HepG2 (cell line): ENCODE measurements around the gene OTC. TPM values are rescaled to one million over a fixed set of nuclear protein-coding genes. Genes with fewer than 3 reads are reported as not detected.

Experiments used
- BRD4 ChIP-seq: sonication (generic); formaldehyde crosslinking; IDR thresholded peaks from 2 replicates; pipeline ENCODE4 v1.4.0; 2020; ENCODE audit warnings: missing genetic modification reagents
- ELK4 ChIP-seq: sonication (generic); formaldehyde crosslinking; IDR thresholded peaks from 2 replicates; pipeline ENCODE4 v1.9.0; 2021; ENCODE audit warnings: missing genetic modification reagents, borderline replicate concordance
- ETV5 ChIP-seq: IDR thresholded peaks from 2 replicates; pipeline ENCODE4 v1.6.1; 2018; ENCODE audit warnings: missing biosample characterization, missing genetic modification reagents, inconsistent platforms, borderline replicate concordance
- LBX2 ChIP-seq: sonication (generic); formaldehyde crosslinking; IDR thresholded peaks from 2 replicates; pipeline ENCODE4 v1.5.0; 2020; ENCODE audit warnings: missing genetic modification reagents, mild to moderate bottlenecking, borderline replicate concordance
- ZNF230 ChIP-seq: sonication (generic); formaldehyde crosslinking; IDR thresholded peaks from 2 replicates; pipeline ENCODE4 v1.4.0; 2020; ENCODE audit warnings: mild to moderate bottlenecking, missing genetic modification reagents
- ZNF234 ChIP-seq: sonication (generic); formaldehyde crosslinking; conservative IDR thresholded peaks from 2 replicates; pipeline ENCODE4 v1.5.1; 2020; ENCODE audit warnings: mild to moderate bottlenecking, missing genetic modification reagents
- ZNF318 ChIP-seq: sonication (generic); formaldehyde crosslinking; IDR thresholded peaks from 2 replicates; pipeline ENCODE4 v1.4.0; 2020; ENCODE audit warnings: mild to moderate bottlenecking, missing genetic modification reagents
- ZNF512B ChIP-seq: sonication (generic); formaldehyde crosslinking; IDR thresholded peaks from 2 replicates; pipeline ENCODE4 v1.5.1; 2020; ENCODE audit warnings: missing genetic modification reagents, mild to moderate bottlenecking, borderline replicate concordance
- ZNF709 ChIP-seq: sonication (generic); formaldehyde crosslinking; IDR thresholded peaks from 2 replicates; pipeline ENCODE4 v1.5.0; 2020; ENCODE audit warnings: mild to moderate bottlenecking, missing genetic modification reagents
- polyA plus RNA-seq, 8 experiments: library from polyadenylated mRNA; depleted of rRNA in 3 of 8; stranded (reverse) in 7 of 8; unstranded in 1 of 8; fragments of >200 nt; fragmentation: Illumina TruSeq in 4 of 8; extraction: Trizol in 4 of 8; gene quantifications; 2 replicates each; pipeline versions ENCODE4 v1.2.1 to v1.2.3, GENCODE V29; 2011 to 2016; ENCODE audit warnings: low read depth in 4 of 8, missing spikeins in 1 of 8, mixed read lengths in 1 of 8; ENCODE audit not compliant: insufficient read depth in 1 of 8
- total RNA-seq, 5 experiments: library from RNA; depleted of rRNA; stranded (reverse); fragments of >200 nt; fragmentation: Illumina TruSeq; extraction: Trizol; gene quantifications; 2 replicates each; pipeline ENCODE4 v1.2.3, GENCODE V29; 2016; ENCODE audit warnings: low read depth in 1 of 5
- TF ChIP-seq, protein P1 (sequence below): sonication (generic); formaldehyde crosslinking; IDR thresholded peaks from 2 replicates; pipeline ENCODE4 v1.8.0; 2022; ENCODE audit warnings: low read depth, missing genetic modification reagents
- TF ChIP-seq, protein P2 (sequence below): sonication (generic); formaldehyde crosslinking; IDR thresholded peaks from 2 replicates; pipeline ENCODE4 v1.8.0; 2022; ENCODE audit warnings: mild to moderate bottlenecking, missing genetic modification reagents, borderline replicate concordance

OTC gene
- total and polyA plus RNA-seq, 2 of the 13 experiments (the other 11 are each of a cell fraction or from before 2014, with no cell fraction given) = 0.04 to 1.8 TPM

DNA sequence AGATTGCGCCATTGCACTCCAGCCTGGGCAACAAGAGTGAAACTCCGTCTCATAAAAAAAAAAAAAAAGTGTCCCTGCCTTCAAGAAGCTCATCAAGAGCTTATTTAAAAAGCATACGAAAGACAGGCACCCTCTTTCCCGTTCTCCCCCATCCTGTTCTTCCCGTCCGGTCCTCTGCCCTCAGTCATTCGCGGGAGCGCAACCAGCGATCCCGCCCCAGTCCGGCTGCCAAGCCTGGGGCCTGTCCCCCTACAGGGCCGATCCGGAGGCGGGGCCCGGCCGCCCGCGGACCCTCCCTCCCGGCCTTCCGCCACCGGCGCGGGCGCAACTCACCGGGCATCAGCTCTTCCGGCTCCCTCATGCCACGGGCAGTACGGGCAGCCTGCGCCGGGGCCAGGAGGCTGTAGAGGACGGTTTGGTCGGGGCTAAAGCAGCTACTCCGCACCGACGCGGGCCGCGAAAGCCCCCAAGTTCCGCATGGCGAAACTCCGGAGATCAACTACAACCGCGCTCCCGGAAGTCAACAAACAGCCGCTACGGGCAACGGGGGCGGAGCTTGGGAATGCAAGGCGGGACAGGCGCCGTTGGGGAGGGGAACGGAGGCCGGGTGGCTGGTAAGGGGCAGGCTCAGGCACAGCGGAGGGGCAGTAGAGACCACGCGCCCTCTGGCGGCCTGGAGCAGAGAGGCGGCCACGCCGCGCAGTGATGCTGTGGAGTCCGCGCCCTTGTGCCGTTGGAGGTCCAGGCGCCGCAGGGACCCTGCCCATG, 25.2 kb upstream of the OTC start, which contains the start of gene RPGR (continued):
- TF ChIP-seq ELK4 (CRISPR knock-in tag) = no peak
- TF ChIP-seq BRD4 (CRISPR knock-in tag) = no peak
- no peak for TF ChIP-seq ZNF318 (CRISPR knock-in tag)
- no peak; the same call in none of the 2 replicates for TF ChIP-seq ETV5 (CRISPR knock-in tag)
- no peak for TF ChIP-seq ZNF230 (CRISPR knock-in tag)
- TF ChIP-seq ZNF709 = peak; percentile 58; the same call in 1 of the 2 replicates
- TF ChIP-seq ZNF234 (CRISPR knock-in tag) = no peak
- TF ChIP-seq LBX2 (CRISPR knock-in tag) = no peak
- TF ChIP-seq, protein P1, sequence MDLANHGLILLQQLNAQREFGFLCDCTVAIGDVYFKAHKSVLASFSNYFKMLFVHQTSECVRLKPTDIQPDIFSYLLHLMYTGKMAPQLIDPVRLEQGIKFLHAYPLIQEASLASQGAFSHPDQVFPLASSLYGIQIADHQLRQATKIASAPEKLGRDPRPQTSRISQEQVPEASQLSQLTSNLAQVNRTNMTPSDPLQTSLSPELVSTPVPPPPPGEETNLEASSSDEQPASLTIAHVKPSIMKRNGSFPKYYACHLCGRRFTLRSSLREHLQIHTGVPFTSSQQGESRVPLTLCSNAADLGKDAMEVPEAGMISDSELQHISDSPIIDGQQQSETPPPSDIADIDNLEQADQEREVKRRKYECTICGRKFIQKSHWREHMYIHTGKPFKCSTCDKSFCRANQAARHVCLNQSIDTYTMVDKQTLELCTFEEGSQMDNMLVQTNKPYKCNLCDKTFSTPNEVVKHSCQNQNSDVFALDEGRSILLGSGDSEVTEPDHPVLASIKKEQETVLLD (CRISPR knock-in tag) = peak; percentile 77; the same call in 1 of the 2 replicates
- TF ChIP-seq ZNF512B (CRISPR knock-in tag) = no peak
- TF ChIP-seq, protein P2, sequence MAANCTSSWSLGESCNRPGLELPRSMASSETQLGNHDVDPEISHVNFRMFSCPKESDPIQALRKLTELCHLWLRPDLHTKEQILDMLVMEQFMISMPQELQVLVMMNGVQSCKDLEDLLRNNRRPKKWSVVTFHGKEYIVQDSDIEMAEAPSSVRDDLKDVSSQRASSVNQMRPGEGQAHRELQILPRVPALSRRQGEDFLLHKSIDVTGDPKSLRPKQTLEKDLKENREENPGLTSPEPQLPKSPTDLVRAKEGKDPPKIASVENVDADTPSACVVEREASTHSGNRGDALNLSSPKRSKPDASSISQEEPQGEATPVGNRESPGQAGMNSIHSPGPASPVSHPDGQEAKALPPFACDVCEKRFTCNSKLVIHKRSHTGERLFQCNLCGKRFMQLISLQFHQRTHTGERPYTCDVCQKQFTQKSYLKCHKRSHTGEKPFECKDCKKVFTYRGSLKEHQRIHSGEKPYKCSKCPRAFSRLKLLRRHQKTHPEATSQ = no peak; the same call in 1 of the 2 replicates
